ENCODE data around the gene PXDN.
"Not testable (repeated sequence)": the region's sequence is repeated elsewhere in the genome, so short reads cannot be mapped to it uniquely, and the experiment has no call there.

The PXDN gene

GRCh38 chr2:1681323-1682180, 62.8 kb downstream of the PXDN start:
- no peak for DNase-seq (ENCODE audit: low read depth in 2 of 2)

GRCh38 chr2:1681017-1681318, 63.3 kb downstream of the PXDN start:
- no peak for DNase-seq (ENCODE audit: low read depth in 2 of 2)

DNA sequence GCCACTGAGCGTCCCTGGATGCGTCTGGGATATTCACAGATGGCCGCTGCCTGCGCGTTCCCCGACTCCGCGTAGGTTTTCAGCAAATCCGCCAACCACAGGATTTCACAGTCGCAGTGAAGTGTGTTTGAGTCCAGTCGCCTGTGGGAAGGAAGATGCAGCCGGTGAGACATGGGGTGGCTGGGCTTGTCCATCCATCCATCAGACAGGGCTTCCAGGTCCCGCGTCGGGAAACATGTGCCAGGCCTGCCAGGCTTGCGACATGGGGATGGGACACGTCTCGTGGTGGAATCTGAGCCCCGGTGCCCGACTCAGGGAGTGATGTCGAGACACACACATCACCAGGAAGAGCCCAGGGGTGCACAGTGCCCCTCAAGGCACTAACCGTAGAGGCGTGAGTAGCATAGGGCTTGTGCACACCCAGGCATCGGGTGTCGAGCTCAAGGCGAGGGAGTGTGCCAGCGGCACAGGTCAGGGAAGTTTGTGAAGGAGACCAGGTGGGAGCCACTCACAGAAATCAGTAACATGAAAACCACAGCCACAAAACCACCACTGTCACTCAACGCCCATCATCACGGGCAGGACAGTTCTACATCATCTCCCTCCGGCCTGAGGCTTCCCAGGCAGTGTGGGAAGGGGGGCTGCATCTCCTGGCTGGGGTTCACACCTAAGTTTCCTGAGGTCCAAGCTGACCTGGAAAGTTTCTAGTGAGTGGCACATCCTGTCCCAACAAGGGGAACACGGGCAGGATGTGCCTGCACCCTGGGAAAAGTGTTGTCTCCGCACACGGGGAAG, 63.9 kb downstream of the PXDN start:
- DNase-seq (ENCODE audit: low read depth in 2 of 2) = no peak

DNA sequence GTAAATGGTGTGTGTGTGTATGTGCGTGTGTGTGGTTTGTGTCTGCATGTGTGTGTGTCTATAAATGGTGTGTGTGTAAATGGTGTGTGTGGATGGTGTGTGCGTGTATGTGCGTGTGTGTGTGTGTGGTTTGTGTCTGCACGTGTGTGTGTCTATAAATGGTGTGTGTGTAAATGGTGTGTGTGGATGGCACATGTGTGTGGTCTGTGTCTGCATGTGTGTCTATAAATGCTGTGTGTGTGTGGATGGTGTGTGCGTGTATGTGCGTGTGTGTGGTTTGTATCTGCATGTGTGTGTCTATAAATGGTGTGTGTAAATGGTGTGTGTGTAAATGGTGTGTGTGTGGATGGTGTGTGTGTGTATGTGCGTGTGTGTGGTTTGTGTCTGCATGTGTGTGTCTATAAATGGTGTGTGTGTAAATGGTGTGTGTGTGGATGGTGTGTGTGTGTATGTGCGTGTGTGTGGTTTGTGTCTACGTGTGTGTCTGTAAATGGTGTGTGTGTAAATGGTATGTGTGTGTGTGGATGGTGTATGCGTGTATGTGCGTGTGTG, 64.8 kb downstream of the PXDN start:
- not testable (repeated sequence) for DNase-seq (ENCODE audit: low read depth in 2 of 2)

DNA sequence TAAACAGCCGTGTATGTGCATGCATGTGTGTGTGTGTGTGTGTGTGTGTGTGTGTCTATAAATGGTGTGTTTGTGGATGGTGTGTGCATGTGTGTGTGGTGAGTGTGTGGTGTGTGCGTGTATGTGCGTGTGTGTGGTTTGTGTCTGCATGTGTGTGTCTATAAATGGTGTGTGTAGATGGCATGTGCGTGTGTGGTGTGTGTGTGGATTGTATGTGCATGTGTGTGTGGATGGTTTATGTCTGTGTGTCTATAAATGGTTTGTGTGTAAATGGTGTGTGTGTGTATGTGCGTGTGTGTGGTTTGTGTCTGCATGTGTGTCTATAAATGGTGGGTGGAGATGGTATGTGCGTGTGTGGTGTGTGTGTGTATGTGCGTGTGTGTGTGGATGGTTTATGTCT, 65.2 kb downstream of the PXDN start:
- DNase-seq (ENCODE audit: low read depth in 2 of 2) = not testable (repeated sequence)

DNA sequence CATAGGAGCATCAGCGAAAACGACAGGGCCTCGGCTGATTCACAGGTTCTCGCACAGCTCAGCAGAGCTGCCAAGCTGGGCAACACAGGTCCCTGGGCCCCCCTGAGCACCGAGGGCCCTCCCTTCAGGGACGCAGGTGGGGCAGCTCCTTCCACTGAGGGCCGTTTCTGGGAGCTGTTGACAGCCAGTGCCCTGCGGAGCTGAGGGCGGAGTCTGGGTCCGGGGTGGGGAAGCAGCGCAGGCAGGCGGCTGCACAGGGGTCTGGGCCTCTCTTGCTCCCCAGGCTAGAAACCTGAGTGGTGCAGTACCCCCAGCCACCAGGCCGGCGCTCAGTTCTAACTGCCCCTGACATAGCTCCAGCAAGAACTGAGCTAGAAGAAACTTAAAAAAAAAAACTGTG, 65.7 kb downstream of the PXDN start:
- DNase-seq (ENCODE audit: low read depth in 2 of 2) = no peak

DNA sequence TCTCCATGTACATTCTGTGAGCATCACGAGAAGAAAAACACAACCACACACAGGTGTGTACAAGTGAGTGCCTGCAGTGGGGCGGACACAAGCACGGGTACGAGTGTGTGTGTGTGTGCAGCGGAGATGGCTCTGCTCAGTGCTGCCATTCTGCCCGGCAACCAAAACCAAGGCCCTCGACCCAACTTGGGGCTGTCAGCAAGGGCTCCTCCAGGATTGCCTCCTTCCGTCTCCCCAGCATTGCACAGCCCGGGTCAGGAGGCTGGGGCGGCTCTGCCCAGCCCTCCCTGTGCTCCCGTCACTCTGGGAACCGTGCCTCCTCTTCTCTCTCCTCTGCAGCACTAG, 66.5 kb downstream of the PXDN start:
- no peak for DNase-seq (ENCODE audit: low read depth in 2 of 2)

- no peak for DNase-seq (ENCODE audit: low read depth in 2 of 2)
Measured at GRCh38 chr2:1676913-1677820, 67.1 kb downstream of the PXDN start.

GRCh38 chr2:1676091-1676912, 68.0 kb downstream of the PXDN start:
- DNase-seq (ENCODE audit: low read depth in 2 of 2) = no peak

GRCh38 chr2:1675633-1676032, 68.7 kb downstream of the PXDN start:
- no peak for DNase-seq (ENCODE audit: low read depth in 2 of 2)

GRCh38 chr2:1674766-1675397, 69.4 kb downstream of the PXDN start:
- no peak for DNase-seq (ENCODE audit: low read depth in 2 of 2)

DNA sequence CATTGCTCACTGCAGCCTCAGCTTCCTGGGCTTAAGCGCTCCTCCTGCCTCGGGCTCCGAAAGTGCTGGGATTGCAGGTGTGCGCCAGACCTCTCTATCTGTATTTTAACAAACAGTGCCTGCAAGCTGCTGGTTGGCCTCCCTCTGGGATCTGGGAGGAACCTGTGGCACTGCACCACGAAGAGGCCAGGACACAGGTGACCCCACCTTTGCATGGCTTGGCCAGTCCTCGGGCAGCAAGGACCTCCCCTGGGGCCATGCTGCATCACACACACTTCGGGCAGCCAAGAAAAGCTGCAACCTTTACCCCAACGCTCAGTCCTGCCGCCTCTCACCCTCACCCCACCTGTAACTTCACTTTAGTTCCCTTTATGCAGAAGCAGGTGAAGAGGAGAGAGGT, 70.0 kb downstream of the PXDN start:
- DNase-seq (ENCODE audit: low read depth in 2 of 2) = no peak

DNA sequence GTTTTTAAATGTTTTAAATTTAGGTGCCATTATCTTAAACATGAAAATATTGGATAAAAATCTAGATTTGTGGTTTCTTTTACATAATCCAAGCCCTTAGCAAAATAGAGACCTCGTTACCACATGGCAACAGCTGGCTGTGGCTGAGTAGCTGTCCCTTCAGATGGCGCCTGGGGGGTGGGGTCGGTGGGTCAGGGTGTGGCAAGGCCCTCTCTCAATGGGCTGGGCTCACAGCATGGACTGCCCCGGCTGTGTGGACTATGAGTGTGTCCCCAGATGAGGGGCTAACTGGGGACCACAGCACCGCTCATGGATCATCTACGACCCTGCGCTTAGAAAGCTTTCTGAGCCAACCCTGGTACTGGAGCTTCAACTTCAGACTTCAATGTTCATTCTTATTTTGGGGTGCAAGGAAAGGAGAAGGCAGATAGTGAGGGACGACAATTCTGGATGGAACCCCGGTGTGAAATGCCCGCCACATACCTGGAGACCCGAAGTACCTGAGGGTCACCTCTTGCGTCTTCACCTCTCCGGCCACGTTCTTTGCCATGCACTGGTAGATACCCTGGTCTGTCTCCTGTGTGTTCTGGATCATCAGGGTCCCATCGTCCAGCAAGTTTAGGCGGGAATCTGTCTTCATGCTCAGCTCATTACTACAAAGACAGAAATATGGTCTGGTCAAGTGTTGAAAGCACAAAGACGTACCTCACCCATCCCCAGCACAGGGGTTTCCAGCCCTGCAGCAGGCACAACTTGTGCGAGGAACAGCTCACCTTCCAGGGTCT, 71.0 kb downstream of the PXDN start:
- DNase-seq (ENCODE audit: low read depth in 2 of 2) = no peak

- DNase-seq (ENCODE audit: low read depth in 2 of 2) = no peak
Measured at GRCh38 chr2:1672738-1673137, 71.6 kb downstream of the PXDN start.

DNA sequence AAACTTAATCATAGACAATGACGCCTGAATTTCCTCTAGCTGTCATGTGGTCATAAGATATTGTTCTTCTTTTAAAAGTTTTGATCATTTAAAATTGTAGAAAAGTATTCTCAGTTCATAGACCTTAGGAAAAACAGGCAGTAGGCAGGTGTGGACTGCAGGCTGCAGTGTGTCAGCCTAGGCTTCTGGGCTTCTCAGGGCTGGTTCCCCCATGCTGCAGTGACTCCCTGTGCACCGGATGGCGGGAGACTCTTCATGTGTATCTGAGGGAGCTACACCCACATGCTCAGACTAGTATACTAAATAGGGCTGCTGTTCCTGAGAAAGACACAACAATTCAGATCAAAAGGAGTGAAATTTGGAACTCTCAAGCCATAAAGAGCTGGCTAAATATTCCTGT, 72.4 kb downstream of the PXDN start:
- no peak for DNase-seq (ENCODE audit: low read depth in 2 of 2)

GRCh38 chr2:1670636-1671035, 73.7 kb downstream of the PXDN start:
- DNase-seq (ENCODE audit: low read depth in 2 of 2) = no peak

GRCh38 chr2:1665761-1666505, 78.4 kb downstream of the PXDN start:
- DNase-seq (ENCODE audit: low read depth in 2 of 2) = no peak

GRCh38 chr2:1664698-1665097, 79.6 kb downstream of the PXDN start:
- no peak for DNase-seq (ENCODE audit: low read depth in 2 of 2)

GRCh38 chr2:1664076-1664605, 80.2 kb downstream of the PXDN start:
- DNase-seq (ENCODE audit: low read depth in 2 of 2) = no peak

Data from stimulated activated CD4-positive, alpha-beta T cell treated with anti-CD3 and anti-CD28 coated beads, Interleukin-1b, Interleukin-23, amount 100 ng/mL, for 4 hours (primary cell).